Neural cell (in vitro differentiated cells): Measurements from ENCODE around the gene IFT80. TPM values are rescaled to one million over a fixed set of nuclear protein-coding genes. Genes with fewer than 3 reads are reported as not detected.

Experiments
- polyA plus RNA-seq: library from polyadenylated mRNA; depleted of rRNA; stranded (reverse); fragments of >200 nt; gene quantifications from 2 replicates; pipeline ENCODE4 v1.2.3, GENCODE V29; 2014
- small RNA-seq, 3 experiments: library from RNA; depleted of rRNA; stranded (forward); fragments of <200 nt; gene quantifications; one replicate each; pipeline ENCODE3, GENCODE V24; 2012

The IFT80 gene
- polyA plus RNA-seq, 1 donor from 2014 or later, result 59.9 TPM

Small RNA genes within 50 kb of the gene (small RNA-seq; reads per million reads assigned to genes)
- 3,432 to 4,443 (median 3,758) reads per million in 3 experiments for gene MIR15B
- 10.0 to 21.3 (median 18.6) reads per million in 3 experiments for gene MIR16-2

Other genes starting within 250 kb of the IFT80 start
- gene C3orf80, start 173.8 kb downstream of the IFT80 start, polyA plus RNA-seq, result 0.57 and 0.68 TPM in 2 replicates
- gene SMC4, start 425 bp upstream of the IFT80 start, polyA plus RNA-seq, result 17.4 and 27.8 TPM in 2 replicates
- 0.53 and 0.78 TPM in 2 replicates for gene TRIM59, start 50.6 kb upstream of the IFT80 start, polyA plus RNA-seq
- 20.7 and 23.1 TPM in 2 replicates for gene KPNA4, start 166.3 kb upstream of the IFT80 start, polyA plus RNA-seq